K562 (cell line): Measurements from ENCODE around the gene CAMK2D. TPM values are rescaled to one million over a fixed set of nuclear protein-coding genes. Genes with fewer than 3 reads are reported as not detected.

Source experiments
- ATAC-seq: fragments of 200-7000 bp; cut with Tn5 transposase; 3 replicates; pipeline ENCODE4 v1.9.1; 2020; ENCODE audit warnings: moderate library complexity
- BruUV-seq: library from RNA; stranded (reverse); fragments of 400-500 nt; replicated peaks from 2 replicates; lab custom pipeline; 2021; lab: Mats Ljungman, UMichigan
- CTCF ChIA-PET: fragments of 300-600 bp; formaldehyde crosslinking; extraction: SDS; loops from one replicate; lab custom pipeline; 2021; ENCODE audit warnings: low intra/inter-chr PET ratio; lab: Yijun Ruan, JAX
- POLR2A ChIA-PET: fragments of 300-600, 350-650 bp; sonication (Branson Sonifier 250); formaldehyde crosslinking; extraction: SDS; loops from one replicate; lab custom pipeline; 2021; ENCODE audit warnings: antibody characterized with exemption, inconsistent platforms; lab: Yijun Ruan, JAX
- DNase-seq, 4 experiments: peaks; one replicate each; pipeline versions ENCODE4 v3.0.0 to v3.0.0-alpha.2; 2011 to 2018; ENCODE audit warnings: low spot score in 3 of 4, mixed read lengths in 3 of 4; ENCODE audit errors: extremely low read depth in 1 of 4
- FAIRE-seq: peaks from 2 replicates; lab custom pipeline; 2011; peaks lifted over from hg19 to GRCh38; lab: Jason Lieb, UNC
- H2AFZ ChIP-seq: 2 replicates; pipeline ENCODE4 v1.6.0; 2011; ENCODE audit warnings: low read depth, low read length, control low read depth, inconsistent platforms
- H3K27ac ChIP-seq: fragments of 200-600 bp; 3 replicates; pipeline ENCODE4 v1.8.0; 2011; ENCODE audit warnings: low read depth, mild to moderate bottlenecking, control low read depth, inconsistent platforms, low read length, moderate library complexity, mixed read lengths; ENCODE audit errors: extremely low read depth
- H3K27me3 ChIP-seq, 2 experiments: fragments of 300-600 bp in 1 of 2; 2 replicates in 1 of 2; 3 replicates in 1 of 2; pipeline versions ENCODE4 v1.6.0 to v1.8.0; 2011; ENCODE audit warnings: inconsistent platforms in 2 of 2, low read length in 2 of 2, mild to moderate bottlenecking in 1 of 2, mixed read lengths in 1 of 2, moderate library complexity in 1 of 2; ENCODE audit not compliant: control insufficient read depth in 2 of 2, insufficient read depth in 2 of 2
- H3K36me3 ChIP-seq: fragments of 300-600 bp; 3 replicates; pipeline ENCODE4 v1.8.0; 2011; ENCODE audit warnings: mild to moderate bottlenecking, low read length, inconsistent platforms; ENCODE audit not compliant: control insufficient read depth, insufficient read depth
- H3K4me1 ChIP-seq, 2 experiments: fragments of 200-600 bp in 1 of 2; replicated peaks in 1 of 2; 2 replicates in 1 of 2; 3 replicates in 1 of 2; pipeline versions ENCODE4 v1.5.1 to v1.8.0; 2011; ENCODE audit warnings: inconsistent platforms in 2 of 2, low read length in 2 of 2, mild to moderate bottlenecking in 1 of 2, mixed read lengths in 1 of 2, moderate library complexity in 1 of 2; ENCODE audit not compliant: control insufficient read depth in 2 of 2, insufficient read depth in 2 of 2
- H3K4me2 ChIP-seq: 2 replicates; pipeline ENCODE4 v1.6.1; 2011; ENCODE audit warnings: low read length, control low read depth, inconsistent platforms, mixed read lengths; ENCODE audit not compliant: insufficient read depth
- H3K4me3 ChIP-seq: fragments of 200-600 bp; sonication (generic), shearing (Covaris generic); 2 replicates; pipeline ENCODE4 v1.5.1; 2016; ENCODE audit warnings: control low read depth, inconsistent platforms
- H3K79me2 ChIP-seq: fragments of 200-600 bp; 3 replicates; pipeline ENCODE4 v1.8.0; 2011; ENCODE audit warnings: low read length, inconsistent platforms; ENCODE audit not compliant: control insufficient read depth, insufficient read depth
- H3K9ac ChIP-seq, 2 experiments: 2 replicates each; pipeline versions ENCODE4 v1.6.0 to v1.6.1; 2011; ENCODE audit warnings: low read depth in 2 of 2, low read length in 2 of 2, control low read depth in 1 of 2, inconsistent platforms in 1 of 2, mild to moderate bottlenecking in 1 of 2, mixed read lengths in 1 of 2; ENCODE audit not compliant: insufficient read depth in 1 of 2
- H3K9me1 ChIP-seq: one replicate; pipeline ENCODE4 v1.6.0; 2011; ENCODE audit warnings: inconsistent platforms, mild to moderate bottlenecking, low read length, moderate library complexity; ENCODE audit not compliant: control insufficient read depth, insufficient read depth
- H3K9me3 ChIP-seq: replicated peaks from 2 replicates; pipeline ENCODE4 v1.5.1; 2011; ENCODE audit warnings: low read depth, low read length, inconsistent platforms; ENCODE audit not compliant: control insufficient read depth, insufficient read depth
- H4K20me1 ChIP-seq: replicated peaks from 2 replicates; pipeline ENCODE4 v1.6.1; 2011; ENCODE audit warnings: low read length, inconsistent platforms, mixed read lengths; ENCODE audit not compliant: control insufficient read depth, insufficient read depth
- CBX3 ChIP-seq, 2 experiments: IDR thresholded peaks; 1 replicate in 1 of 2; 2 replicates in 1 of 2; pipeline ENCODE4 v1.6.1; 2012; ENCODE audit warnings: inconsistent platforms in 2 of 2, low read length in 2 of 2, borderline replicate concordance in 1 of 2, control low read depth in 1 of 2
- E2F1 ChIP-seq: sonication (generic); formaldehyde crosslinking; IDR thresholded peaks from 2 replicates; pipeline ENCODE4 v1.8.1; 2023; ENCODE audit warnings: mild to moderate bottlenecking, missing genetic modification reagents, moderate library complexity
- KDM4B ChIP-seq, 2 experiments: fragments of 450-650 bp in 1 of 2; sonication (generic) in 1 of 2; IDR thresholded peaks; 2 replicates each; pipeline ENCODE4 v1.6.1; 2016 to 2017; ENCODE audit warnings: borderline replicate concordance in 2 of 2, antibody characterized with exemption in 1 of 2, low read depth in 1 of 2, mild to moderate bottlenecking in 1 of 2
- MTA3 ChIP-seq: fragments of 450-650 bp; formaldehyde crosslinking; IDR thresholded peaks from 2 replicates; pipeline ENCODE4 v1.6.1; 2017; ENCODE audit warnings: mild to moderate bottlenecking, borderline replicate concordance
- RBM15 ChIP-seq: fragments of 200-400 bp; formaldehyde crosslinking; IDR thresholded peaks from 2 replicates; pipeline ENCODE4 v1.6.1; 2018; ENCODE audit warnings: mild to moderate bottlenecking, low read length, moderate library complexity; ENCODE audit not compliant: insufficient read depth
- TEAD1 ChIP-seq, 2 experiments: fragments of 450-650 bp in 1 of 2; sonication (generic) in 1 of 2; formaldehyde crosslinking; IDR thresholded peaks; 2 replicates each; pipeline versions ENCODE4 v1.4.0 to v1.8.0; 2020 to 2022; ENCODE audit warnings: mild to moderate bottlenecking in 2 of 2, missing genetic modification reagents in 1 of 2
- ZBTB17 ChIP-seq: fragments of 450-650 bp; formaldehyde crosslinking; IDR thresholded peaks from 2 replicates; pipeline ENCODE4 v1.4.0; 2020; ENCODE audit warnings: mild to moderate bottlenecking
- ZNF695 ChIP-seq: fragments of 450-650 bp; formaldehyde crosslinking; IDR thresholded peaks from 2 replicates; pipeline ENCODE4 v1.4.0; 2020; ENCODE audit warnings: mild to moderate bottlenecking, moderate library complexity
- ZNF780A ChIP-seq: fragments of 250-450 bp; sonication (Bioruptor Pico); IDR thresholded peaks from 2 replicates; pipeline ENCODE4 v1.5.0; 2021; ENCODE audit warnings: mild to moderate bottlenecking
- WGBS: fragments of 100-300 bp; shearing (Covaris generic); methylation state at CpG from one replicate; pipeline ENCODE4 v1.1.6; 2016; ENCODE audit warnings: low coverage, mixed read lengths; ENCODE audit not compliant: insufficient coverage; ENCODE audit errors: missing lambda C conversion rate; 5-methylcytosine and 5-hydroxymethylcytosine counted together
- in situ Hi-C: fragments of 300-500 bp; cut with MboI; formaldehyde crosslinking; loops from 4 replicates; pipeline ENCODE4 v1.15.0; 2018; ENCODE audit warnings: inconsistent platforms, mixed read lengths
- intact Hi-C: fragments of 100-400 bp; cut with micrococcal nuclease; formaldehyde crosslinking; loops from 2 replicates; pipeline ENCODE4 v1.14.2; 2022
- polyA plus RNA-seq, 8 experiments: library from polyadenylated mRNA; depleted of rRNA in 4 of 8; stranded (reverse) in 5 of 8; unstranded in 3 of 8; fragments of >200 nt; fragmentation: Nextera tagmentation in 2 of 8; fragmentation: Illumina TruSeq in 1 of 8; extraction: Ambion mirVana in 2 of 8; extraction: Trizol in 1 of 8; gene quantifications; 2 replicates each; pipeline versions ENCODE4 v1.2.1 to v1.2.3, GENCODE V29; 2011 to 2014; ENCODE audit warnings: inconsistent platforms in 1 of 8, missing spikeins in 1 of 8
- total RNA-seq, 7 experiments: library from RNA; depleted of rRNA in 6 of 7; stranded (reverse); fragments of >200 nt in 6 of 7; fragmentation: Illumina TruSeq in 2 of 7; extraction: Trizol in 2 of 7; gene quantifications; 2 replicates each; pipeline versions ENCODE4 v1.2.1 to v1.2.3, GENCODE V29; 2011 to 2021; ENCODE audit warnings: low replicate concordance in 1 of 7
- TF ChIP-seq, protein P1 (sequence below): fragments of 450-650 bp; formaldehyde crosslinking; IDR thresholded peaks from 2 replicates; pipeline ENCODE4 v1.4.0; 2022; ENCODE audit warnings: missing genetic modification characterization
- TF ChIP-seq, protein P2 (sequence below): fragments of 450-650 bp; formaldehyde crosslinking; IDR thresholded peaks from 2 replicates; pipeline ENCODE4 v1.4.0; 2020; ENCODE audit warnings: mild to moderate bottlenecking, moderate library complexity

Gene CAMK2D
- total and polyA plus RNA-seq, 9 of the 15 experiments (the other 6 are each of a cell fraction or from before 2014, with no cell fraction given): 0.01 to 0.33 (median 0.04) TPM; not detected in 2

- intact Hi-C loops: no loop called here
- no peak overlapping the region for H3K4me3 ChIP-seq
- no peak for FAIRE-seq
- H3K9me3 ChIP-seq: no peaks in the 10 kb centered on the region
- no peaks in the 10 kb centered on the region for H3K4me1 ChIP-seq
- H3K9me1 ChIP-seq: no peaks in the 10 kb centered on the region
- H4K20me1 ChIP-seq: no peaks in the 10 kb centered on the region
- CTCF ChIA-PET: no interaction called here
- no TSS peak for BruUV-seq
- in situ Hi-C loops: no loop called here
- 7% methylated on average over 1 of the region's 1 CpG for WGBS
- ATAC-seq: no peak
- DNase-seq: no peak
- POLR2A ChIA-PET: no interaction called here
- H3K9ac ChIP-seq: no peak overlapping the region
- no peaks in the 10 kb centered on the region; a peak in 1 of 5 replicates for H3K27me3 ChIP-seq
- no peaks in the 10 kb centered on the region for H3K36me3 ChIP-seq
- no peak overlapping the region for H3K27ac ChIP-seq
- no peaks in the 10 kb centered on the region for H3K79me2 ChIP-seq
- H3K4me2 ChIP-seq: no peak overlapping the region
- no peak overlapping the region for H2AFZ ChIP-seq
- TF ChIP-seq ZNF780A (CRISPR knock-in tag) (no peak), MTA3 (no peak), CBX3 (IDR thresholded peaks at IDR 0.05; ENCODE audit: borderline replicate concordance in 1 of 2, low read length in 2 of 2) (no peak), E2F1 (no peak), KDM4B (IDR thresholded peaks at IDR 0.05; ENCODE audit: borderline replicate concordance in 2 of 2, low read depth in 1 of 2) (no peak), ZNF695 (CRISPR knock-in tag) (no peak), ZBTB17 (CRISPR knock-in tag) (no peak), TEAD1 (CRISPR knock-in tag; IDR thresholded peaks at IDR 0.05) (no peak), RBM15 (no peak)
- TF ChIP-seq, protein P1, sequence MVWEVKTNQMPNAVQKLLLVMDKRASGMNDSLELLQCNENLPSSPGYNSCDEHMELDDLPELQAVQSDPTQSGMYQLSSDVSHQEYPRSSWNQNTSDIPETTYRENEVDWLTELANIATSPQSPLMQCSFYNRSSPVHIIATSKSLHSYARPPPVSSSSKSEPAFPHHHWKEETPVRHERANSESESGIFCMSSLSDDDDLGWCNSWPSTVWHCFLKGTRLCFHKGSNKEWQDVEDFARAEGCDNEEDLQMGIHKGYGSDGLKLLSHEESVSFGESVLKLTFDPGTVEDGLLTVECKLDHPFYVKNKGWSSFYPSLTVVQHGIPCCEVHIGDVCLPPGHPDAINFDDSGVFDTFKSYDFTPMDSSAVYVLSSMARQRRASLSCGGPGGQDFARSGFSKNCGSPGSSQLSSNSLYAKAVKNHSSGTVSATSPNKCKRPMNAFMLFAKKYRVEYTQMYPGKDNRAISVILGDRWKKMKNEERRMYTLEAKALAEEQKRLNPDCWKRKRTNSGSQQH (CRISPR knock-in tag): no peak
- TF ChIP-seq, protein P2, sequence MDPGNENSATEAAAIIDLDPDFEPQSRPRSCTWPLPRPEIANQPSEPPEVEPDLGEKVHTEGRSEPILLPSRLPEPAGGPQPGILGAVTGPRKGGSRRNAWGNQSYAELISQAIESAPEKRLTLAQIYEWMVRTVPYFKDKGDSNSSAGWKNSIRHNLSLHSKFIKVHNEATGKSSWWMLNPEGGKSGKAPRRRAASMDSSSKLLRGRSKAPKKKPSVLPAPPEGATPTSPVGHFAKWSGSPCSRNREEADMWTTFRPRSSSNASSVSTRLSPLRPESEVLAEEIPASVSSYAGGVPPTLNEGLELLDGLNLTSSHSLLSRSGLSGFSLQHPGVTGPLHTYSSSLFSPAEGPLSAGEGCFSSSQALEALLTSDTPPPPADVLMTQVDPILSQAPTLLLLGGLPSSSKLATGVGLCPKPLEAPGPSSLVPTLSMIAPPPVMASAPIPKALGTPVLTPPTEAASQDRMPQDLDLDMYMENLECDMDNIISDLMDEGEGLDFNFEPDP (CRISPR knock-in tag): no peak
Observed at GRCh38 chr4:113645288-113645687, 116.2 kb downstream of the CAMK2D start.
